GM23248 (cell line): Measurements from ENCODE around the gene ZNF536. TPM values are rescaled to one million over a fixed set of nuclear protein-coding genes. Genes with fewer than 3 reads are reported as not detected.

Experiments used
- DNase-seq: peaks from one replicate; pipeline ENCODE4 v3.0.0-alpha.2; 2015
- H2AFZ ChIP-seq: fragments of 200-600 bp; sonication (generic); 2 replicates; pipeline ENCODE4 v1.6.1; 2016; ENCODE audit warnings: antibody characterized with exemption
- H3F3A ChIP-seq: fragments of 200-600 bp; sonication (generic); 2 replicates; pipeline ENCODE4 v1.6.1; 2016; ENCODE audit warnings: mild to moderate bottlenecking, antibody characterized with exemption, mixed run types; ENCODE audit not compliant: insufficient read depth
- H3K27ac ChIP-seq: fragments of 200-600 bp; sonication (generic); 2 replicates; pipeline ENCODE4 v1.5.1; 2016; ENCODE audit warnings: mild to moderate bottlenecking
- H3K27me3 ChIP-seq: fragments of 200-600 bp; sonication (generic); replicated peaks from 2 replicates; pipeline ENCODE4 v1.6.1; 2016; ENCODE audit warnings: mild to moderate bottlenecking; ENCODE audit not compliant: insufficient read depth
- H3K36me3 ChIP-seq: fragments of 200-600 bp; sonication (generic); 2 replicates; pipeline ENCODE4 v1.6.1; 2016; ENCODE audit warnings: low read depth, mild to moderate bottlenecking
- H3K4me1 ChIP-seq: fragments of 200-600 bp; sonication (generic); 2 replicates; pipeline ENCODE4 v1.6.1; 2016; ENCODE audit warnings: mild to moderate bottlenecking; ENCODE audit not compliant: insufficient read depth
- H3K4me2 ChIP-seq: fragments of 200-600 bp; sonication (generic); one replicate; pipeline ENCODE4 v1.6.1; 2016; ENCODE audit warnings: mild to moderate bottlenecking; ENCODE audit not compliant: unreplicated experiment
- H3K4me3 ChIP-seq: fragments of 200-600 bp; sonication (generic); 2 replicates; pipeline ENCODE4 v1.5.1; 2016; ENCODE audit warnings: mild to moderate bottlenecking
- H3K79me2 ChIP-seq: fragments of 200-600 bp; sonication (generic); 2 replicates; pipeline ENCODE4 v1.6.1; 2016; ENCODE audit warnings: mild to moderate bottlenecking; ENCODE audit not compliant: insufficient read depth
- H3K9ac ChIP-seq: fragments of 200-600 bp; sonication (generic); 2 replicates; pipeline ENCODE4 v1.6.1; 2016; ENCODE audit warnings: mild to moderate bottlenecking
- H3K9me2 ChIP-seq: fragments of 200-600 bp; sonication (generic); 2 replicates; pipeline ENCODE4 v1.6.1; 2016; ENCODE audit warnings: mixed run types, mild to moderate bottlenecking, moderate library complexity; ENCODE audit not compliant: insufficient read depth
- H3K9me3 ChIP-seq: fragments of 200-600 bp; sonication (generic); one replicate; pipeline ENCODE4 v1.6.1; 2017; ENCODE audit warnings: low read depth
- H4K20me1 ChIP-seq: fragments of 200-600 bp; sonication (generic); 2 replicates; pipeline ENCODE4 v1.6.0; 2016; ENCODE audit not compliant: insufficient read depth
- EZH2 ChIP-seq: fragments of 200-600 bp; sonication (generic); IDR thresholded peaks from 2 replicates; pipeline ENCODE4 v1.6.1; 2018; ENCODE audit warnings: antibody characterized with exemption, mild to moderate bottlenecking; ENCODE audit not compliant: insufficient read depth, poor library complexity, severe bottlenecking
- EZH2phosphoT487 ChIP-seq: fragments of 200-600 bp; sonication (generic); IDR thresholded peaks from 2 replicates; pipeline ENCODE4 v1.6.1; 2018; ENCODE audit warnings: antibody characterized with exemption, moderate library complexity, mild to moderate bottlenecking, low read depth; ENCODE audit not compliant: insufficient read depth
- WGBS, 2 experiments: methylation state at CpG; one replicate each; pipeline ENCODE4 v1.1.6; 2015 to 2017; ENCODE audit warnings: low lambda C conversion rate in 2 of 2, low coverage in 1 of 2; ENCODE audit errors: missing lambda C conversion rate in 2 of 2; 5-methylcytosine and 5-hydroxymethylcytosine counted together
- in situ Hi-C: fragments of 300-500 bp; cut with MboI; formaldehyde crosslinking; loops from 2 replicates; pipeline ENCODE4 v1.15.0; 2020
- polyA plus RNA-seq: library from polyadenylated mRNA; unstranded; fragments of >200 nt; fragmentation: Nextera tagmentation; extraction: Ambion mirVana; gene quantifications from 2 replicates; pipeline ENCODE4 v1.2.1, GENCODE V29; 2016
- total RNA-seq: library from RNA; depleted of rRNA; stranded (reverse); fragments of >200 nt; shearing (Covaris generic); gene quantifications from 2 replicates; pipeline ENCODE4 v1.2.3, GENCODE V29; 2014

Gene ZNF536
- total and polyA plus RNA-seq, 2 experiments from 2014 or later = 0.35 to 0.43 TPM

- H3K4me2 ChIP-seq = no peak overlapping the region
- no peaks in the 10 kb centered on the region; the same call in 1 of the 2 replicates for H3K27me3 ChIP-seq
- H3K36me3 ChIP-seq = no peaks in the 10 kb centered on the region
- H3K4me1 ChIP-seq = no peaks in the 10 kb centered on the region
- in situ Hi-C loops = no loop called here
- DNase-seq = no peak
- H3K4me3 ChIP-seq = no peak overlapping the region
- WGBS, 2 experiments = 61 to 65% methylated on average over 22 of the region's 22 CpGs
- TF ChIP-seq EZH2phosphoT487 = no peak
- TF ChIP-seq EZH2 = no peak
- no peak overlapping the region for H3K9ac ChIP-seq
- no peaks in the 10 kb centered on the region for H3K9me2 ChIP-seq
- no peaks in the 10 kb centered on the region for H3F3A ChIP-seq
- no peaks in the 10 kb centered on the region for H3K9me3 ChIP-seq
- no peak overlapping the region for H3K27ac ChIP-seq
- no peak overlapping the region for H2AFZ ChIP-seq
- no peaks in the 10 kb centered on the region for H4K20me1 ChIP-seq
- no peaks in the 10 kb centered on the region for H3K79me2 ChIP-seq
These were observed 194.7 kb downstream of the ZNF536 start for GRCh38 chr19:30566681-30567420.

GRCh38 chr19:30567536-30568232 is 195.5 kb downstream of the ZNF536 start:
- TF ChIP-seq EZH2phosphoT487 (no peak), EZH2 (no peak)
- no peaks in the 10 kb centered on the region for H4K20me1 ChIP-seq
- WGBS, 2 experiments = 44 to 46% methylated on average over 15 of the region's 15 CpGs
- no peaks in the 10 kb centered on the region for H3F3A ChIP-seq
- no peaks in the 10 kb centered on the region for H3K9me2 ChIP-seq
- in situ Hi-C loops = no loop called here
- DNase-seq = peak; percentile 20
- no peaks in the 10 kb centered on the region for H3K9me3 ChIP-seq
- H3K27me3 ChIP-seq = no peaks in the 10 kb centered on the region; the same call in 1 of the 2 replicates
- no peak overlapping the region for H3K27ac ChIP-seq
- no peak overlapping the region for H3K4me2 ChIP-seq
- no peaks in the 10 kb centered on the region for H3K36me3 ChIP-seq
- no peaks in the 10 kb centered on the region for H3K79me2 ChIP-seq
- H3K4me1 ChIP-seq = no peaks in the 10 kb centered on the region
- no peak overlapping the region for H3K4me3 ChIP-seq
- no peak overlapping the region for H2AFZ ChIP-seq
- H3K9ac ChIP-seq = no peak overlapping the region

- 69 to 70% methylated on average over 14 of the region's 14 CpGs for WGBS, 2 experiments
- DNase-seq = no peak
- in situ Hi-C loops = no loop called here
- Histone ChIP-seq H3K9me2 (no peaks in the 10 kb centered on the region), H3K4me2 (no peak overlapping the region), H3K9me3 (no peaks in the 10 kb centered on the region), H3K4me1 (no peaks in the 10 kb centered on the region), H3K36me3 (no peaks in the 10 kb centered on the region), H4K20me1 (no peaks in the 10 kb centered on the region), H2AFZ (no peak overlapping the region), H3K27ac (no peak overlapping the region), H3K9ac (no peak overlapping the region), H3K79me2 (no peaks in the 10 kb centered on the region), H3K4me3 (no peak overlapping the region), H3K27me3 (no peaks in the 10 kb centered on the region; the same call in 1 of the 2 replicates), H3F3A (no peaks in the 10 kb centered on the region)
- TF ChIP-seq EZH2phosphoT487 (no peak), EZH2 (no peak)
These were observed 198.0 kb downstream of the ZNF536 start for GRCh38 chr19:30570194-30570593.

DNA sequence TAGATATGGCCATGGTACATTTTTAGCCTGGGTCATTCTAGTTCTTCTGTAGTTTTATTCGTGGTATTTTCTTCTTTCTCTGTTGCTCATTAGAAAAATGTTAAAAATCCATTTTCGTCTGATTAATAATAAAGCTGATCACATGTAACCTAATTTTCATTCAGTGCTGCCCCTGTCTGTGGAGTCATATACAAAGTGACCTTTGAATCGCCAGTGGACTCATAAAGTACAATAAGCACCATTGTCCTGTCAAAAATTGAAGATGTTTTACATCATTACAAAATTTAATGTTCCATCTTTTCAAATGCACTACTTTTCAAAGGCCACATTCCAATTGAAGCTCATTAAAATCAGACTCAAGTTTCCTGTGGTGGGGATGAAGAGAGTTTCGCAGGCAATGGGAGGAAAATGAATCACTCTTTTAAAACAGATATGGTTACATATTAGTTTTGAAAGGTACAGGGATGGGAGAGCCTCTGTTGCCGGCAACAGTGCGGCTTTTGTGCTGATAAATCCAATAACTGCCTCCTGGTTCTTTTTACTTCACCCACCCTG is 205.4 kb downstream of the ZNF536 start:
- Histone ChIP-seq H3K9me3 (no peaks in the 10 kb centered on the region), H3K4me1 (no peaks in the 10 kb centered on the region)

More for the DNA sequence above, 205.4 kb downstream of the ZNF536 start:
- no peak overlapping the region for H3K27ac ChIP-seq
- no peaks in the 10 kb centered on the region for H3F3A ChIP-seq
- no peak overlapping the region for H3K9ac ChIP-seq
- no peak overlapping the region for H3K4me3 ChIP-seq
- no peaks in the 10 kb centered on the region for H4K20me1 ChIP-seq
- no peak for DNase-seq
- TF ChIP-seq EZH2 (no peak), EZH2phosphoT487 (no peak)
- H3K79me2 ChIP-seq = no peaks in the 10 kb centered on the region
- H3K9me2 ChIP-seq = no peaks in the 10 kb centered on the region
- in situ Hi-C loops = no loop called here
- 61 to 63% methylated on average over 6 of the region's 6 CpGs for WGBS, 2 experiments
- H3K27me3 ChIP-seq = no peaks in the 10 kb centered on the region
- no peak overlapping the region for H3K4me2 ChIP-seq
- H2AFZ ChIP-seq = no peak overlapping the region
- H3K36me3 ChIP-seq = no peaks in the 10 kb centered on the region
